ENCODE results near the gene ANKH.

DNA sequence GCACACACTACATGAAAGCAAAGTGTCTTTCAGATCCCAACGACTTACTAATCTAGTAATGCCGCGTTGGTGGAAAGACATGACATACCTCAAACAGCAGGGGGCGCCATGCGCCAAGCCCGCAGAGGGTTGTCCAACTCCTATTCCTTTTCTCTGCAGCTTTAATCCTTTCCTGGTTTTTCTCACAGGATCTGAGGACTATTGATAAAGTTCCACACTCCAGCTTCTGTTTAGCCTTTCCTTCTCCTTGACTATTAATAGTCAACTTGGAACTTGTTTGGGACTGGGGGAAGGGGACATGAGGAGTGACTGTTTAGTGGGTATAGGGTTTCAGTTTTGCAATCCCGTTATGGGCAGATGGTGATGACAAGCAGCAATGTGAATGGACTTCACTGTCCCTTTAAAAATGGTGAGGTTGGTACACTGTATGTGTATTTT, 144.1 kb downstream of the ANKH start:
- TF ChIP-seq POLR2AphosphoS5 (IDR thresholded peaks at IDR 0.05; ENCODE audit: borderline replicate concordance, low read depth, low read length), result no peak
- no peak for TF ChIP-seq EZH2 (IDR thresholded peaks at IDR 0.05)

Measured in SK-N-MC (cell line).